ENCODE measurements around the gene CCL21.
"Not testable (repeated sequence)": the region's sequence is repeated elsewhere in the genome, so short reads cannot be mapped to it uniquely, and the experiment has no call there.

GRCh38 chr9:34740176-34740575 lies 30.2 kb upstream of the CCL21 start:
- TF ChIP-seq CTCF (IDR thresholded peaks at IDR 0.05); EZH2 (IDR thresholded peaks at IDR 0.05; ENCODE audit: borderline replicate concordance, insufficient read depth, low read depth, low read length, poor library complexity, severe bottlenecking): not testable (repeated sequence)
